GM21423 (cell line): Measurements from ENCODE around the gene FGF22.
A peak's percentile ranks its signal among the peaks of the same experiment; 100 is the strongest.
"Not testable (repeated sequence)": the region's sequence is repeated elsewhere in the genome, so short reads cannot be mapped to it uniquely, and the experiment has no call there.

Source experiments
- ATAC-seq: cut with Tn5 transposase; IDR thresholded peaks from one replicate; pipeline ENCODE4 v1.9.1; 2021; ENCODE audit warnings: mild to moderate bottlenecking, moderate library complexity; ENCODE audit not compliant: unreplicated experiment

FGF22 gene

DNA sequence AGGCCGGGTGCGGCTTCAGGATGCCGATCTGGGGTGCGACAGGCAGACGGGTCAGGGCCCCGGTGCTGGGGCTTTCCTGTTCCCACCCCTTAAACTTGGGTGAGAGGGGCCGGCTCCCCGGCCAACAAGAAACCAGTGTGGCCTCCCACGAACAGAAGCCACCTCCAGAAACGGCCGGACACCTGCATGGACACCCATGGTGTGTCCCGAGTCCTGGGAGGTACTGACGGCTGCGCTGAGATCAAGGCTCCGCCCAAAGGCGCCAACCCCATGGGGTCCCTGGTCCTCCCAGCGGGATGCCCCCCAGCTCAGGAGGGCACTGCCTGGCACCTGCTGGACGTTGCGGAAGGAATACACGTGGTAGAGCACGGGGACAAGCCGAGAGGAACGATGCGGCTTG lies 17.9 kb upstream of the FGF22 start:
- ATAC-seq: no peak

DNA sequence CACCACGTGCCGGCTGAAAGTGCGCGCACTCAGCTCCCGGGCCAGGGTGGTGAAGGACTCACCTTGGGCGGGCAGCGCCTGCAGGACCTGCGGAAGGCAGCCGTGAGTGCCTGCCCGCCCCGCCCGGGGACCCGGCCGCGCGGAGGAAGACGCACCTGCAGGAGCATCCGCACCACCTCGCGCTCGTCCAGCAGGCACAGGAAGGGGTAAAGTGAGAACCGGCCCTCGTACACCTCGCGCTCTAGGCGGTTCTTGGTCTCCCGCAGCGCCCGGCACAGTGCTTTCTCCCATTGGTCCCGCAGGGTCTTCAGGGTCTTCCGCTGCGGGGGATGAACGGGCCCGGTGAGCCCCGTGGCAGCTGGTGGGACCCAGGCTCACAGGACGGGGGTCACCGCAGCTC lies 17.0 kb upstream of the FGF22 start:
- no peak for ATAC-seq

DNA sequence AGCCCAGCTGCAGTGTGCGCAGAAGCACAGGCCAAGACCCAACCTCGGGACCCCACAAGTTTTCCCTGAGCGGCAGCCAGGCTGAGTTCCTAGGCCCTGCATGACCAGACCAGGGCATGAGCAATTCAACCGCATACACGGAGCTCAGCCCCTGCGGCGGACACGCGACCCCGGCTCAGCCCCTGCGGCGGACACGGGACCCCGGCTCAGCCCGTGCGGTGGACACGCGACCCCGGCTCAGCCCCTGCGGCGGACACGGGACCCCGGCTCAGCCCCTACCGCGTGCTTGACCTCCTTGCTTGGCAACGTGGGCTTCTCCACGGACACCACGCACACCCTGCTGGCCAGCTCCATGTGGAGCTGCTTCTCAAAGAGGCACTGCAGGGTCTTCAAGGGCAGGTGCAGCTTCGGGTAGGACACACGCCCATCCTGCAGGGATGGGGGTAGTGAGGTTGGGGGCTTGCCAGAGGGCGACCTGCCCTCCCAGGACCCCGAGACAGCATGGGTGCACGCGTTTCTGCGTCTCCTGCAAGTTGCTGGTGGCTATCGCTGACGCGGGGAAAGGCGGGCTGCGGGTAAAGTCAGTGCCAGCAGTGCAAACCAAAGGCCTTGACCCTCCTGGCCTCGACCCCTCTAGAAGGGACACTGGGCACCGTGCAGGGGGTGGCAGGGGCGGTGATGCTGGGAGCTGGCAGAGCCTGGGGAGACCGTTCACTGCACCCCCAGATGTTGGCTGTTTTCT lies 16.3 kb upstream of the FGF22 start:
- ATAC-seq: no peak

DNA sequence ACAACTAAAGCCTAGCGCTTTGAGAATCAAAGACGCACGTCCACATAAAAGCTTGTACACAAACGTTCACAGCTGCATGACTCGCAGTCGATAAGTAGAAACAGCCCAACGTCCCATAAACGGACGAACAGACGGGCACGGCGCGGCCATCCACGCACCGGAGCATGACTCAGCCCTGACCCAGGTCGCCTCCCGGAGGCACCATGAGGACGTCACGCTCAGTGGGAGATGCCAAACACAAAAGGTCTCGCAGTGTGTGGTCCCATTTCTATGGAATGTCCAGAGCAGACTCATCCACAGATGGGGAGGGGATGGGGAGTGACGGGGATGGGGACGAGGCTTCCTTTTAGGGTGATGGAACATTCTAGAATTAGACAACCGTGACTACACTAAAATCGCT lies 15.7 kb upstream of the FGF22 start:
- no peak for ATAC-seq

DNA sequence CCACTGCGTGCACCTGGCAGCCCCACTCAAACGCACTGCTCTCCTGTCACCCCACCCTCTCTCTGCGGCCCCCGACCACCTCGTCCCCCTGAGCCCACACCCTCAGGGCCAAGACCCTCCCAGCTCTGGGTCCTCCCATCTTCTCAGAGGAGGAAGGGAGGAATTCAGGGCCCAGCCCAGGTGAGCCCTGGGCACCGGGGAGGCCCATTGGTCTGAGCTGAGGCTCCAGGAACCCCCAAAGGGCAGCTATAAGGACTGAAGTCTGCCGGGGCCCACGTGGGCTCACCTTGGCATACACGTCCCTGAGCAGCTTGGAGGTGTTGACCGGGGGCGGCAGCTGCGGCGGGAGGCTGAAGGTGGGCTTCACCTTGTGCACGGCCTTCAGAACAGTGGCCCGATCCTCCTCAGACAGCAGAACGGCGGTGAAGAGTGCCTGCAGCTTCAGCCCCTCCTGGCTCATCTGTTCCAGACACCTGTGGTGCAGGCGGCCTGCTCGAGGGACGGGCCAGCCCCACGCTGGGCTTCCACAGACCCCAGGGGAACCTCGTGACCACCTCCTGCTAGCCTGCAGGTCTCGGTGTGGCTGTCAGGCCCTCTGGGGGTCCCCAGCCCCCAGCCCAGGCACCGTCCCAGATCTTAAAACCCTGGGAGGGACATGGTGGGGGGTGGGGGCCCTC lies 15.1 kb upstream of the FGF22 start:
- no peak for ATAC-seq

DNA sequence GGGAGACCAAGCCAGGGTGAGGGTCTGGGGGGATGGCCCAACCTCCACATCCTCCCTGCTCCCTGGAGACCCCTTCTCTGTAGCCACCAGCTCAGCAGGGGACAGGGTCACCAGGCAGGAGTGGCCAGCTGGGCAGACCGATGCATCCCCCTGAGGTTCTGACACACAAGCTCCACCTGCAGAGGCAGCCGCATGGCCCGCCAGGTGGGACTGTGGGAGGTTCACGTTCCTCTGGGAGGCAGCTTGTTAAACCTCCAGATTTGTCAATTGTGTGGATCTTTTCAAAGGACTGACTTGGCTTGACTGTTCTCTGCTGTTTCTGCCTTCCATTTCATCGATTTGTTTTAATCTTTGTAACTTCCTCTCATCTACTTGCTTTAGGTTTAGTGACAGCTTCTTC lies 14.4 kb upstream of the FGF22 start:
- no peak for ATAC-seq

DNA sequence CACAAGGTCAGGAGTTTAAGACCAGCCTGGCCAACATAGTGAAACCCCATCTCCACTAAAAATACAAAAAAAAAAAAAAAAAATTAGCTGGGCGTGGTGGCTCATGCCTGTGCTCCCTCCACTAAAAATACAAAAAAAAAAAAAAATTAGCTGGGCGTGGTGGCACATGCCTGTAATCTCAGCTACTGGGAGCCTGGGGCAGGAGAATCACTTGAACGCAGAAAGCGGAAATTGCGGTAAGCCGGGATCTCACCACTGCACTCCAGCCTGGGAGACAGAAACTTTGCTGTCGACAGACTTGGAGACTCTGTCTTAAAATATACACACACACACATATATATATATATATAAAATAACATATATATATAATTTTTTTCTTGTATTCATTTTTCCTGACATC lies 13.1 kb upstream of the FGF22 start:
- ATAC-seq: not testable (repeated sequence)

DNA sequence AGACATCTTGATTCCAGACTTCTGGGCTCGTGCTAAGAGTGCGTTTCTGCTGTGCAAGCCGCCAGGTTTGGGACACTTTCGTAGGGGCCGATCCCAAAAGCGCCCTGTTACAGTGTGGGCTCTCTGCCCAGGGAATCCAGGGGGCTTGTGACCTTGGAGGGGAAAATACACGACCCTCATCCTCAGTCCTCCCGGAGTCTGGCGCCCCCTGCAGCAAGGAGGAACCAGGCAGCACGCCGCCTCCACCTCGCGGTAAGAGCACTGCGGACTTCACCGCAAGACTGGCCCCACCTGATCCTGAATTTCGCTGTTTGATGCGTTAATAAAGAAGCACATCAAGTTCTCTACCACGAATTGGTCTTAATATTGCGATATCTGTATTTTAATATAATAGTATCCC lies 11.5 kb upstream of the FGF22 start:
- ATAC-seq: no peak

DNA sequence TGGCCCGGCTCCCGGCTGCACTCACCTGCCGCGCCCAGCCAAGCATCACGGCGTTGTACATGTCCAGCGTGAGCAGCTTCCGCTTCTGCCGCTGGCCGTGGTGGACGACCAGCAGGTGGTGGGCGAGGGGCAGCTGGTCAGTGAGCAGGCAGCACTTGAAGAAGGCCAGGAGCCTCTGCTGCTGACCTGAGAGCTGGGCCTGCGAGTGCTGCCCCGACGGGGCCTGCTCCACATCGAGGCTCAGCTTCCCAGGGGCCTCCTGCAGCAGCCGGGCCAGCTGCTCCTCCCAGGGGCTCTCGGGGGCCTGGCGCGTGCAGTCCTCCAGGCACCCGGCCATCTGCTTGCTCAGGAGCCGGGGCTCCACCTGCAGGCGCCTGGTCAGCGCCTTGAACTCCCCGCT lies 10.2 kb upstream of the FGF22 start:
- not testable (repeated sequence) for ATAC-seq

DNA sequence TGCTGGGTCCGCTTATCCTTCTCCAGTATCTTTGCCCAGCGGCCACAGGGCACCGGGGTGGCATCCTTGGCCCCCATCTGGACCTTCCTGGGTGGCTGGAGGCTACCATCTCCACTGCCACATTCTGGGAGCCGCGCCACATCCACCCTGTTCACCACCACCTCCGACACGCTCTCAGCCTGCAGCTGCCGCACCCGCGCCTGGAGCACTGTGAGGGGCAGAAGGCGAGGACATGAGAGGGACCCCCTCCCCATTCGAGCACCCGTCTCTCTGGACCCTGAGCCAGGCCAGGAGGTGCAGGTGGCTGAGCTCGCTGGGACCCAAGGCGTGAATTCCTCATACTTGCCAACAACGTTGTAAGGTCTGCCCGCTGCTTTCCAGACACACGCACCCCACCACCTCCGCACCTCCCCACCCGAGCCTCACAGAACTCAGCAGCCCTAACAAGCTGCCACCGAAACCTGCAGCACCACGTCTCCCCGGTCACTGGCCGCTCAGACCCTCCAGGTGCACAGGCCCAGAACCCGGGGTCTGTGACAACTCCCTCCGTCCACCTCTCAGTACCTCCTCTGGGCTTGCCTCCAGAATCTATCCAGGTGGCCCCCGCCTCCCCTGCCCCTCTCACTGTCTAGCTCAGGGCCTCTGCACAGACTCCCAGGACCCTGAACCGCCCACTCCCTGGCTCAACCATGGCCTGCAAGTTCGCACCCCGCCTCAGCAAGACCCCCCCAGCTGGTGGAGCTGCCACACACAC lies 9.5 kb upstream of the FGF22 start:
- ATAC-seq: no peak

DNA sequence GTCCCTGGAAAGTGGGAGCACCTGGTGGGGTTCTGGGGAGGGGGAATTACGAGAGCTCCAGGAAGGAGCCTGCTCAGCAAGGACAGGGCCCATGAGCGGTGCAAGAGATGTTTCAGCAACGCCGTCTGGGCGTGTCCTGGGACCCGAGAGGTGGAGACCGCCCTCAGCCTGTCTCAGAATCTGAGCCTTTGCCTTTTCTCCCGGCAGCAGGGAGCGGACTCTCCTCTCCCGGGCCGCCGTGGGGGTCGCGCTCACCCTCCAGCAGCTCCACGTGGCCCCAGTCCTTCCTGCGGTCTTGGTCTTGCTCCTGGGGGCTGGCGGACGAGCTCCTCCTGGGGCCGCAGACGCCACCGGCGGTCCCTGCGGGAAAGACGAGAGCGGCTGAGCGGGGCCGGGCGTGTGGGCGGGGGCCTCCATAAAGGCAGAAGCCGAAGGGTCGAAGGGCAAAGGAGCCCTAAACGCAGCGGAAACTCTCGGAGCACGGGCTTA lies 7.1 kb upstream of the FGF22 start:
- peak; percentile 8 for ATAC-seq

DNA sequence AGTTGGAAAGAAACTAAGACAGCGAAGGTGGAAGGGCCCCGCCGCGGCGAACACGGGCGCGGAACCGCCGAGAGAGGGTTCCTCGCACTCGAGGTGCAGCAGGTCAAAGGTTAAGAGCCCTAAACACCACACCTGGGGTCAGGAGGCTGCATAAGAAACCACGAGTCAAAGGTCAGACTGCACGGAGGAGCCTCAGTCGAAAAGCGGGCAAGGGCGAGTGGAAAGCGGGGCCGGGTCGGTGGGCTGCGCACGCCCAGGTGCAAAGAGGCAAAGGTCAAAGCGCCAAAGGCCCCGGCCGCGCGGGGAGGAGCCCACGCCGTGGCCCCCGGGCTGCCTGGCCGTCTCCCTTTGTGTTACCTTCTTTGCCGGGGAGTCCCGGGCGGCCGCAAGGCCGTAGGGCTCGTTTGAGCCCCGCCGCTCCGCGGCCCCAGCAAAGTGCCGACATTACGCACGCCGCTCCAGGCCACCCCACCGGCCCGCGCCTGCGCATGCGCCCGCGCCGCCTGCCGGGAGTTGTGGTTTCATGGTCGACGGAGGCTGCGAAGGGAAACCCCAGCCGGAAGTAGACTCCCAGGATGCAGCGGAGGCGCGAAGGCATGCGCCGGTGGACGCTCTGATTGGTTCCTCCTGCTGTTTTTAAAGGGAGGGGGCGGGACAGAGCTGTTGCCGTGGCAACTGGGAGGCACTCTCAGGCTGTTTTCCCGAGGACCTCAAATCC lies 6.5 kb upstream of the FGF22 start, which contains the start of gene POLRMT:
POLRMT (minus strand) TSS at position 470 of the 718 bp plus-strand sequence; CDS start at position 445, 25 bp downstream.
- peak; percentile 84 for ATAC-seq

DNA sequence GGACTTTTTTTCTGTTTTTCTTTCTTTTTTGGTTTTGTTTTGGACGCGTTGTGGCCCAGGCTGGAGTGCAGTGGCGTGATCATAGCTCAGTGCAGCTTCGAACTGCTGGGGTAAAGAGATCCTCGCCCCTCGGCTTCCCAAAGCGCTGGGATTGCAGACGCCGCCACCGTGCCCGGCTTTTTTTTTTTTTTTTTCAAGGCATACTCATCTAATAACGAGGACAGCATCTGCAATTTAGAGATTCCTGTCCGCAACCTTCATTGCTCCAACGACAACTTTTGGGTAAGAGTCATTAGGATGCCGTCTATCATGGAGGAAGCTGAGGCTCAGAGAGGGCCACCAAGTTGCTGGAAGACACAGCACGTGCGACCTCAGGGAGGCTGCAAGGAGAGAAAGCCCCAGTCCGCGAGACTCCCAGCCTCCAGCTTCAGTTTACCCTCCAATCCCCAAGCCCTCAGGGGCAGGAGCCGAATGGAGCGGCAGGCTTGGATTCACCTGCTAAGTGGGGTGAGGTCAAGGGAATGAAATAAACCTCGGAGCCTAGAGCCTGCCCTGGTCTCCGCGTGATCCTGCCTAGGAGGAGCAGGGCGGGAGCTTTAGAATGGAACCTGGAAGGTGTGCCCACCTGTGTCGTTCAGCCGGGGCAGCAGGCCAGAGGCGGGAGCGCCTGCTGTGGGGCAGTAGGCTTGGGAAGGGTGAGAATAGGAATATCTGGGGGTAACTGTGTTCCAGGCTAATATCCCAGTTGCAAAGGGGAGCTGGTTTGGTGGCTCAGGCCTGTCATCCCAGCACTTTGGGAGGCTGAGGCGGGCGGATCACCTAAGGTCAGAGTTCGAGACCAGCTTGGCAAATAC lies 5.7 kb upstream of the FGF22 start:
- ATAC-seq: no peak

DNA sequence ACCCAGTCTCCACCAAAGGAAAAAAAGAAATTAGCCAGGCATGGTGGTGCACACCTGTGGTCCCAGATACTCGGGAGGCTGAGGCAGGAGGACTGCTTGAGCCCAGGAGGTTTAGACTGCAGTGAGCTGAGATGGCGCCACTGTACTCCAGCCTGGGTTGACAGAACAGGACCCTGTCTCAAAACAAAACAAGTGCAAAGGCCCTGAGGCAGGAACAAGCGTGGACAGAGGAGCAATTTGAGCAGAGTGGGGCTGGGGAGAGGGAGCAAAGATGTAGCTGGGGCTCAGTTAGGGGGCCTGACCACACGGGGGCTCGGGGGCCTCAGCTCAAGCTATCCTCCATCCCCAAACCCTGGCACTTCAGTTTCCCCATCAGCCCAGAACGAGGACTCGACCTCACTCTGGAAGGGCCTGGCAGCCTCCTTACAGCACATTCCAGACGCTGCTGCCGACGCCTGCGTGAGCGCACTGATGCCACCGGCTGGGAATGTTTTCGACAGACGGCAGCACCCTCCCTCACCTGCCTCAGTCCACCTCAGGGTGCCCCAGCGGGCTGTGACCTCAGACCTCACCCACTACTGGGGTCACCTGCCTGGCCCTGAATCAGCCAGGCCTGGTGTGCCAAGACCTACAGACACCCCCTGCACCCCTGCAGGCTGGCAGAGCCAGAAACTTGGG lies 4.6 kb upstream of the FGF22 start:
- ATAC-seq: no peak

DNA sequence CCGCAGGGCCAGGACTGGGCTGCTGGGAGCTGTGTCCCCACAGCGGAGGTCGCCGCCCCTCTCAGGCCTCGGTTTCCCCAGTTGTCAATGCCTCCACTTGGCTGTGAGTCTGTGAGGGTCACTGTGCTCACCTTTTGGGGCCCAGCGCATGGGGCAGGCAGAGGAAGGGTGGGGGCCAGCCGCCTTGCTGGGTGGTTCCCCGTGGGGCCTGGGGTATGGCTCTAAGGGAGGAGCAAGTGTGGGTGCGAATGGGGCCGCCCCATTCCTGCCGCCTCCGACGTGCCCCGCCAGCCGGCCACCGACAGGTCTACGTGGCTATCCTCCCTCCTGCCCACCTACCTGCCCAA lies 800 bp upstream of the FGF22 start:
- ATAC-seq: no peak

DNA sequence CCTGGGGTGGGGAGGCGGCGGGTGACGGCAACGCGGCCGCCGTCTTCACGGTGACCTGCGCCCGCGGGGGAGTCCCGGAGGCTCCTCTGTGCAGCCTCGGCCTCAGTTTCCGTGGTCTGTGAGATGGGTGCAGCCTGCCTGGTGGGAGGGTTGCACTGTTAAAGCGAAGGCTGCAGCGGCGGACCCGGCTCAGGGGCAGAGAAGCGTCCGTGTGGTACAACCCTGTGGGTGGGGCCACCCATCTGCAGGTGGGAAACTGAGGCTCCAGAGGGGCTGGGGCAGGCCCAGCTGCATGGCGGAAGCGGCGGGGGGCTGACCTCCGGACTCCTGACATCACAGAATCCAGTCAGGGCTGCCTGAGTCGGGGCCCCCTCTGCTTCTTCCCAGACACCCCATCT lies 481 bp downstream of the FGF22 start:
- peak; percentile 5 for ATAC-seq

DNA sequence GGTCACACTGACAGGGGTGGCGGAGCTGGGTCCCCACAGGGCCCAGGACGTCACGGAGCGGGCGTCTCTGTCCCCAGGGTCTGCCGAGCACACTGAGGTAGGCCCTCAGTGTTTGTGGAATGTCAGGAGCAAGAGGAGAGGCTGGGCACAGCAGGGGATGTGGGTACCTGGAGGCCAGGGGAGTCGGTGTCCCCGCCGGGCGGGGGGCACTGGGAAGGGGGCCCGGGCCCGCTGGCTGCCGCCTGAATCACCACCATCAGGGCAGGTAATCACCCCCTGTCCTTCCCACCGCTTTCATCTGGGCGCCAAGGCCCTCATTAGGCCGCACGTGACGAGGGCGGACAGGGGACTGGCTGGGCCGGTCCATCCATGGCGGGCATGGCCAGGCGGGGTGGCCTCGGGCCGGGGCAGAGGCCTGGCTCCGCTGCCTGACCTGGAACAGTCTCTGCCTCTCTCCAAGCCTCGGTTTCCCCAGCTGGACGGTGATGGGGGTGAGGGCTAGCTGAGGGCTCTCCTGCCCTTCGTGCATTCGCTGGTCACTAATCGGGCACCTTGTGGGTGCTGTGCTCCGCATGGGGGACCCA lies 1.0 kb downstream of the FGF22 start:
- ATAC-seq: no peak

DNA sequence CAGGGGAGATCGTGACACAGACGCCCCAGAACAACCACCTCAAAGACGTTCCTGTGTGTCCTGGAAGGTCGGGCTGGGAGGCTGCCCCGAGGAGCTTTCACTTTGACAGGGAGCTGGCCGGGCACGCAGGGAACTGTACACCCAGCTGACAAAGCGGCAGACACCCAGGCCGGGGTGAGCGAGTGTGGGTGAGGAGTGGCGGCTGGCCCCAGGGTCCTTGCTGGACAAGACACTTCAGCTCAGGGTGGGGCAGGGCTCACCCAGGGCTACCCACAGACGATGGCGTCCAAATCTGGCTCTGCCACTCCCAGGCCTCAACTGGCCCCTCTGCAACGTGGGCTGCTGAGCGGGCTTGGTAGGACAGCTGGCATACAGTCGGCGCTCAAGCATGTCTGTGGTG lies 2.0 kb downstream of the FGF22 start:
- ATAC-seq: no peak
